GM10266 (cell line): ENCODE results near the gene TGFBRAP1.
A peak's percentile ranks its signal among the peaks of the same experiment; 100 is the strongest.

ENCODE experiments used
- DNase-seq: peaks from one replicate; pipeline ENCODE4 v3.0.0; 2012; ENCODE audit errors: extremely low spot score
- CTCF ChIP-seq: IDR thresholded peaks from 2 replicates; pipeline ENCODE4 v1.5.1; 2012; ENCODE audit warnings: mild to moderate bottlenecking, low read depth; ENCODE audit not compliant: control insufficient read depth, insufficient read depth; ENCODE audit errors: missing control alignments

The TGFBRAP1 gene

GRCh38 chr2:105290981-105291660 lies 38.4 kb downstream of the TGFBRAP1 start:
- DNase-seq = no peak
- TF ChIP-seq CTCF = no peak

DNA sequence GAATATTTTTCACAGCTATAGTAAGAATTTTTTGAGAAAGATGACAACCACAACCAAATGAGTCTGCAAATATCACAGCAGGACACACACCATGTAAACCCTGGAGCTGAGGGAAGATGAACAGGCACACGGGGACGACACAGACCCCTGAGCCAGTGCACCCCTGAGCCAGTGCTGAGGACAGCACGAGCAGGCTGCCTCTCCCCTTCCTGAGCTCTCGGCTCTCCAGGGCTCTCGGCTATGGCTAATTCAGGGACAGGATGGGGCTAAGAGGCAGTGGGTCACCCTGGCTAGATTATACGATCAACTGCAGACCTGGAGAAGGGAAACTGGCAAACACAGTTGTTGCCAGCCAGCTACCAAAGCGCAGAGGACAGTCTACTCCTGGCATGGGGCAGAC lies 41.4 kb downstream of the TGFBRAP1 start:
- TF ChIP-seq CTCF = no peak
- DNase-seq = no peak

DNA sequence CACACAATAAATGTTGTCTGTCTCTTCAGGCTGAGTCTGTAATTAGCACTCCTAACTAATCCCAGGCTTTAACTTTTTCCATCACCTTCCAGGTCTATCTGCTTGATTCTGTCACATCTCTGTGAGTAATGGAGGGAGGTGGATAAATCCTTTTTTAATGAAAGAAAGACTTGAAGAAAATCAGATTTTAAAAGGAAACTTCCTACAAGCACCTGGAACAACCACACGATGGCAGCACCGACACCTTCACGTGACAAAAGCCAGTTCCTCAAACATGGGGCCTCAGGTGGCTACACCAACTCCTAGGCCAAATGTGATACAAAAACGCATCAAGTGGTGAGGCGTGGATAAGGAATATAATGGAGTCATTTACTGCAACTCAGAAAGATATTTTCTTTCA lies 41.8 kb downstream of the TGFBRAP1 start:
- DNase-seq = peak; percentile 40
- peak; percentile 38 for TF ChIP-seq CTCF

DNA sequence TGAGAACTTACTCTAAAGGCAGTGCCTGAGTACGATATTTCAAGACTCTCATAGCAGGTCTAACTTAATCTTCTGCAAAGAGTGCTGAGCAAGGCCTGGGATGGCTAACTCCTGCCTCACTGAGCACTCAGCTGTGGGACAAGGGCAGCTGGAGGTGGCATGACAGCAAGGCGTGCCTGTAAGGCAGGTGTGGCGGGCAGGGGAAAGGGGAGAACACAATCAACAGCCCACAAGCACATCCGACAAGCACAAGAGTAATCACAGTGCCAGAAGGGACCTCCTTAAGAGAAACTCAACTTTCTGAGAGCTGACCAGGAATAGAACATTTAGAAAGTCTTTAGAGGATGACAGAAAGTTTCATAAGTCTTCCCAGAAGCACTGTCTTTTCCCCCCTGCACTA lies 46.0 kb downstream of the TGFBRAP1 start:
- DNase-seq = no peak
- no peak for TF ChIP-seq CTCF

DNA sequence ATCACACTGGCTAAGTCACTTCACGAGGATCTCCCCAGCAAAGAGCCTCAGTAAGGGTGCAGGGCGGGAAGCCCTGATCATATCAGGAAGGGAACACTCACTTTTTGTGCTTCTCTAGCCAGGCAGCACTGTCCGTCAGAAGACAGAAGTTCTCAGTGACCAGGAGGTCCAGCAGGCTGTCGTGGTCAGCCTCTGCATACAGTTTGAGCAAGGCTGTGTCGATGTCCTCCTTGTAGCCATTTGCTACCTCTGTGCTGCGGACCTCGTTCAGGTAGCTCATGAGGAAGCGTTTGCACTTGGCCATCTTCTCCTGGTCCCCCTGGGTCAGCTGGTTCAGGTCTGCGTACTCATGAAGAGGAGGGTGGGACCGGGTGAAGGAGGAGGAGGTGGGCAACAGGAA lies 49.3 kb downstream of the TGFBRAP1 start:
- no peak for TF ChIP-seq CTCF

DNA sequence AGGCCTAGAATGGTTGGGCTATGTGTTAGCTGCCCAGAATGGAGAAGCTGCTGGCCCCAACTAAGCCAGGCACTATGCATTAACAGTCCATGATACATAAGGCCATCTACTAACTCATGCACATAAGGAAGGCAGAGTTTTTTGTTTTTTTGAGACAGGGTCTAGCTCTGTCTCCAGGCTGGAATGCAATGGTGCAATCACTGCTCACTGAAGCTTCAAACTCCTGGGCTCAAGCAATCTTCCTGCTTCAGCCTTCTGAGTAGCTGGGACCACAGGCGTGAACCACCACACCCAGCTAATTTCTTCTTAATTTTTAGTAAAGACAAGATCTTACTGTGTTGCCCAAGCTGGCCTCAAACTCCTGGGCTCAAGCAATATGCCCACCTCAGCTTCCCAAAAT lies 50.4 kb downstream of the TGFBRAP1 start:
- TF ChIP-seq CTCF = no peak
- DNase-seq = no peak

More for the DNA sequence above, 49.3 kb downstream of the TGFBRAP1 start:
- DNase-seq = no peak

DNA sequence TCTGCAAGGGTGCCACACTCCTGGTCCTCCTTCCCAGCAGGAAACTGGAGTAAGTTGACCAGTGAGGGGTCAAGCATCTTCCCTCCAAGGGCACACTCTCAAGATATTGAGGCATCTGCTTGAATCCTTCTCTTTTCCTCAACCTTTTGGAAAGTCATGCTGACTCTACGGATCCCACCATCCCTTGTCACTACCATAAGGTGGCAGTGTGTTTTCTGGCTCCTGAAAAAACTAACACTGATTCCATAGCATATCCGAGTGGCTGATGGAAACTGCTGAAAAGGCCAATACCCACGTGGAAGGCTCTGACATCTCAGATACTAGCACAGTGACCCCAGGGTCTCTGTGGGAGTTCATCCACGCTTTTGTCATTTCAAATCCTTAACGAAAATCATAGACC lies 50.9 kb downstream of the TGFBRAP1 start:
- TF ChIP-seq CTCF = no peak
- DNase-seq = no peak
